Activated CD4-positive, alpha-beta T cell treated with anti-CD3 and anti-CD28 coated beads for 24 hours (primary cell): ENCODE data around the gene FRMD3.
"Not testable (repeated sequence)": the region's sequence is repeated elsewhere in the genome, so short reads cannot be mapped to it uniquely, and the experiment has no call there.

Experiments used
- DNase-seq, 2 donors: peaks; one replicate each; pipeline ENCODE4 v3.0.0-alpha.2; 2020; ENCODE audit warnings: low read depth in 2 of 2

FRMD3 gene

DNA sequence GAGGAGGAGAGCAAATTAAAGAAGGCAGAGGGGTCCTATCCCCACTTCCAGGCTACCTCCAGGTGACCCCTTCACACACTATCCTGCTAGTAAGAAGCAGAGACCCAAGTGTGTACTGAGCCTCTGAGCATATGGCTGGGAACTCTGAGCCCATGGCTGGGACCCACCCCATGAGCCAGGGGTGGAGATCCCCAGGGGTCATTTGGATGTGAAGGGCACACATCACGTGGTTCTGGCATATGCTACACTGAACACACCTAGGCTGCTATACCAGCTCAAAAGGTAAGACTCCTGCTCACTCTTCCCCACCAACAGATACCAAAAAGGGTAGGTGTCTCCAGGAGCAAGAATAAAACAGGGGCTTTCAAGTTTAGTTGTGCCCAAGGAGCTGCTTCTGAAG, 149.9 kb downstream of the FRMD3 start:
- DNase-seq: no peak

DNA sequence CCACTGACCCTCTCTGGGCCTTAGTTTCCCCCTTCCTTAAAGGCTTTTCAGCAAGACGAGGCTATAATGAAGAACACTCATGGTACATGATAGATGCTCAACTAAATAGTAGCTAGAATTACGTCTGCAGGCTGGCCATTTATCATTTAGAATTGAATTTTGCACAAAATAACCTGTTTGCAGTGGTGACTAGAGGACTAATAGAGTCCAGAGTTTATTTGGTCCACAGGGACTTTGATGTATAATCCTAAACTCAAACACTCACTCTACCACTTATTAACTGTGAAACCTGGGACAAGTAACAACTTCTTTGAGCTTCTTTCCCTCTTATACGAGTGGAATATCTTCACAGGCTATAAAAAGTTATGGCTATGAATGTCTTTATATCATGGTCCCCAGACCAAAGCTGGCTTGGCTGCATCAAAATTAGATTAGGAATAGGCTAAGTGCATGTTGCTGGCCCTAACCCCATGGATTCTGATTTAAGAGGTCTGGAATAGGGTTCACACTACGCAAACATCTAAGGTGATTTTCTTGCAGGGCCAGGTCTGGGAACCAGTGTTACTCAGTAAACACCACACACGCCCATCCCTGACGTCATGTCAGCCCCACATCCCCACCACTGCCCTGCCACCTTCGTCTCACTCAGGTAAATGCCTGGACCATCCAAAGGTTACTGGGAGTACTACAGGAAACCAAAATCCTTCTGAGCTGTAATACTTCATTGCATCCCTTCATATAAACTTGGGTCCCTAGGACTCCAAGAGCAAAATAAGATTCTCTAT, 150.6 kb downstream of the FRMD3 start:
- DNase-seq: no peak

DNA sequence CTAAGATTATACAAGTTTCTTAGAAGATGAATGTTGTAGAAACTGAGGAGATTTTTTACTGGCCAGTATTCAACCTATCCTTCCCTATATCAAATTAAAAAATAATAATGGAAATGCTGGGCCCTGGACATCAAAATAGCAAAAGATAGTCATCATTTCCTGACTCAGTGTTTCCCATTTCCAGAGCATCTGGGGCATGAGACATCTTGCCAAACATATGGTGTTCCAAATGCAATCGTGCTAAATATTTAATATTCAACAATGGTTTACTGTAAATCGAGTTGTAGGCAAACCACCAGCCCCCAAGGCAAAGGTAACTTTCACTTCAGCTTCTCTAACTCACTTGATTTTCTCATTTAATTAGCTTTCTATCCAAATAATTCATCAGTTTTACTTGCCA, 152.9 kb downstream of the FRMD3 start:
- no peak for DNase-seq

DNA sequence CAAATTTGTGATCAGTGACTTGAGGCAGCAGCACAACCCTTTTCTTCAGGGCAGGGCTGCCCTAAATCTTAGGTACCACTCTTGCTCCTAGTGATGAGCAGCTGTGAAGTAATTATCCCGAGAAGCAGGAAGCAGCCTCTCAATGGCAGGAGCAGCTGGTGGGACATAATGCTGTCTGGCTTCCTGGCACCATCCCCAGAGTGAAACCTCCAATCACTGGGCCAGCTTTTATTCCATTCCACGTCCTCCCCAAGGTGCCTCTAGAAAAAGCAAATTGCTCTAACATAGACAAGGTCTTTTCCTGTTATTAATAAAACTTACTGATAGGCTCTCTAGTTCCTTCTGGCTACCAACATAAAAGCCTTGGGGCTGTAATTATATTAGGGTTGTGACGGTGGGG, 154.0 kb downstream of the FRMD3 start:
- DNase-seq: no peak

DNA sequence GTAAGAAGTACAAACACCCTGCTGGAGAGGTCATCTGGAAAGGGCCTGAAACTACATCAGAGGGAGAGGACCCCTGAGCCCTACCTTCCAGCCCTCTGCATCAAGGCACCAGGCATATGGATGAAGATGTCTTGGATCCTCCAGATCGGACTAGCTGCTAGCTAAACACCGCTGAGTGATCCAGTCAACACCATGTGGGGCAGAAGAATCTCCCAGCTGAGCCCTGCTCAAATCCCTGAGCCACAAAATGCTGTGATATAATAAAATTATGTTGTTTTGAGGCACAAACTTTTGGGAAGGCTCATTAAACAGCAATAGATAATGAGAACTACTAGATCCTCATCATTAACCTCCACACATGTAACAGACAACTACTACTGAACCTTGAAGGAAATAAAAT, 155.2 kb downstream of the FRMD3 start:
- no peak for DNase-seq

DNA sequence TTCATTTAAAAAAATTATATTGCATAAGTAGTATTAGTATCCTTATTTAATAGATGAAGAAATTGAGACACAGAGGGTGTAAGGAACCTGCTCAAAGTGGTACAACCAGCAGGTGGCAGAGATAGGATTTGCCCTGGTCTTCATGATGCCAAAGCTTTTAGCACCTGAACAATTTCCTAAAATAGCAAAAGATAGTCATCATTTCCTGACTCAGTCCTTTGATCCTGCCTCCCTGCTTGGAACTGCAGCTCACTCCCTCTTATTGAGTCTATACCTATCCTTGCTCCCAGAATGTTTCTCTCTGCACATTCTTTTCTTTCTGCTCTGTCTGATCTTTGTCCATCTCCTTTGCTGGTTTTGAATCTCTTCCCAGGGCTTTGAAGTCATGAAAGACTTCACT, 155.8 kb downstream of the FRMD3 start:
- DNase-seq: no peak

DNA sequence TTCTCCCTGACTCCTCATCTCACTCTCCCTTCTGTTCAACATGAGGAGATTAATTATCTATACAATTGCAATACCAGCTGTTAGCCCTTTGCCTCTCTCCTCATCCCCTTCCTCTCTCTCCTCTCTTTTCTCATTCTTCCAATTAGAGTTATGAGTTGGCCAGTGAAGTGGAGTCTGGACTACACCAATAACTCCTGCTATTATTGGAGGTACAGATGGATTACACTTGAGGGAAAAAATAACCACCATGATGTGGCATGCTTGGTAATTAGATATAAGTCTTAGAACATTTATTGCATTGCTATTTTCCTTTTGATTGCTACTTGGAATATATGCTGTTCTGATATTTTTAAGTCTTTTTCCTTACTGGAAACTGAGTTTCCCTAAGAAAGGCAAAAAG, 159.2 kb downstream of the FRMD3 start:
- no peak for DNase-seq

DNA sequence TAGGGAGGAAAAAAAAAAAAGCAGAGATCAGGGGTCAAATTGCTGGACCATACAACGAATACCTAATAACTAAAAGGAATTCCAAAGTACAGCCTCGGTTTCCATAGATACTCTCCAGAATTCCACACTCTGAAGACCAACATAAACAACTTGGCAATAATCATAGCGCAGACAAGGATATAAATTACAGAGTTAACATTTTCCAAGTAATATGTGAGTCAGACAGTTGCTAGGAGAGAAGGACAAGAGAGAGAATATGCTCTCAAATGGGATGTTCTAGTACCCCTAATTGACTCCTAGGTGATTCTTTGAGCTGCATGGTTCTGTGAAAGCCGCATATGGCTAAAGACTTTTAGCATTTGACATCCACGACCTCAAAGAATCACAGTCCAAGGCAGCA, 165.2 kb downstream of the FRMD3 start:
- no peak for DNase-seq

DNA sequence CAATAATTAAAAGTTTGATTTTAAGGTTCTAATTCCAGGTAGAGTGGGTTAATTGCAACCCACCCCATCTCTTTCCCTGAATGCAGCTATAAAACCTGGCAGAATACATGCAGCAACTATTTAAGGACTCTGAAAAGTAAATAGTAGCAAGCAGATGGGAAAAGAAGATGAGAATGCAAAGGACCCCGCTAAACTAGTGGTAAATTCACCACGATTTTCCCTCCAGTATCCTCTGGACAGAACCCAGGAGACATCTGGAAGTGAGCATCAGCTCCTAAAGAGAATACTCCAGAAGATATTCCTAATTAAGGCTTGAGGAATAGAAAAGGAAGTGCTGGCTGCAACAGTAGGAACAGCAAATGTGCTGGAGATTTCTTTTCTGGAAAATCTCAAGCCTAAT, 170.9 kb downstream of the FRMD3 start:
- no peak for DNase-seq

DNA sequence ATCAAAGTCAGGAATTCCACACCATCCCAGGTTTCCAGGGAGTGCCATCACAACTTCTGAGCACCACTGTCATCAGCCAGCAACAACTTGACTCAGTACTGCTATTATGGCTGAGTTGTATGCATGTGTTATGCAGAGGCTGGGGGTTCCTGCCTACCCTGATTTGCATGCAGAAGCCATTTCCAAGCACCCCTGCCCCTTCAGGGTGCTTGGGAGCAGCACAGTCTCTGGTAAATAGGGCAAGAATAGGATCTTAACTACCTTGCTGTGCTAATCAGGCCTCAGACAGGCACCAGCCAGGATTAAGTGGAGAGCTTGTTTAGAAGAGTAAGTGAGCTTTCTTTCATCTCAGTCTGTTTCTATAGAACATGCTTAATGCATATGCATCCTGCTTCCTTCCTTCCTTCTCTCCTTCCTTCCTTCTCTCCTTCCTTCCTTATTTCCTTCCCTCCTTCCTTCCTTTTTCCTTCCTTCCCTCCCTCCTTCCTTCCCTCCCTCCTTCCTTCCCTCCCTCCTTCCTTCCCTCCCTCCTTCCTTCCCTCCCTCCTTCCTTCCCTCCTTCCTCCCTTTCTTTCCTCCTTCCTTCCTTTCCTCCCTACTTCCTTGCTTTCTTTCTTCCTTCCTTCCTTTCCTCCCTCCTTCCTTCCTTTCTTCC, 175.7 kb downstream of the FRMD3 start:
- DNase-seq: no peak

DNA sequence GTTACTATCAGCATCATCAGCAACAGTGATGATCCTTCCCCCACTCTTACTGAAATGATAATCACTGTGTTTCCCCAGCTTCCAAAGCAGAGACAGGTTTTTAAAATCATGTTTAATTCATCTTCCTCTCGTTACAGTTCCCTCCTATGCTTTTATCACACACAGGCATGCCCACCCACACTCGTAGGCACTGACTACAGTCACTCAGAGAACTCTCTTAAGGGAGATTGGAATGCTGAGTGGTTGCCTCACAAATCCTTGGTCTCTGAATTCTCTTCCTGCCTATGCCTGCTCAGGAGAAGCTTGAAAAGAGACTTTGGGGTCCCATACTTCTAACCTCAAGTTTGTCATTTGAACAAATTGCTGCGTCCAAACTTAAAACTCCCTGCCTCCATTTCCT, 179.2 kb downstream of the FRMD3 start:
- DNase-seq: no peak

DNA sequence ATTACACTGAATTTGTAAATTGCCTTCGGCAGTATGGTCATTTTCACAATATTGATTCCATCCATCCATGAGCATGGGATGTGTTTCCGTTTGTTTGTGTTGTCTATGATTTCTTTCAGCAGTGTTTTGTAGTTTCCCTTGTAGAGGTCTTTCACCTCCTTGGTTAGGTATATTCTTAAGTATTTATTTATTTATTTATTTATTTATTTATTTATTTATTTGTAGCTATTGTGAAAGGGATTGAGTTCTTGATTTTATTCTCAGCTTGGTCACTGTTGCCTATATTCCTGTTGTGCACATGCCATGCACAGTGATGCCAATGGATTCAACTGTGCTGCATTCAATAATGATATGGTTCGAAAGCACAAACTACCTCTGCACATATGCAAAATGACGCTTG, 179.7 kb downstream of the FRMD3 start:
- DNase-seq: not testable (repeated sequence)

DNA sequence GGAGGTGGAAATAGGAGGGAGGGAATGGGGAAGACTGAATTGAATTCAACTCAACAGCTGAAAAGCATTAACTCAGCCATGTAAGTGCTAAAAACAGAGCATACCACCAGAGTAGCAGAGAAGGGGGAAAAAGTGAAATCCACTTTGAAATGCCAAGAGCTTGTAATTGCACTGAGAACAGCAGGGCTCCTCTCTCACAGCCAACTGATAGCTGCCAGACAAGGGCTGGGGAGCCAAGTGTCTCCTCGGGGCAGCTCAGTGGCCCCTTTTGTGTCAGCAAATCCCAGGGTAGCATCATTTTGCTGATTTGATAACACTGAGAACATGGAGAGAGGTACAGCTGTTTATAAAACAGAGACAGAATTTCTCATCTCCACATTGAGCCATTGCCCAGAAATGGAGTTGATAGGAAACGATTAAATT, 182.5 kb downstream of the FRMD3 start:
- no peak for DNase-seq

DNA sequence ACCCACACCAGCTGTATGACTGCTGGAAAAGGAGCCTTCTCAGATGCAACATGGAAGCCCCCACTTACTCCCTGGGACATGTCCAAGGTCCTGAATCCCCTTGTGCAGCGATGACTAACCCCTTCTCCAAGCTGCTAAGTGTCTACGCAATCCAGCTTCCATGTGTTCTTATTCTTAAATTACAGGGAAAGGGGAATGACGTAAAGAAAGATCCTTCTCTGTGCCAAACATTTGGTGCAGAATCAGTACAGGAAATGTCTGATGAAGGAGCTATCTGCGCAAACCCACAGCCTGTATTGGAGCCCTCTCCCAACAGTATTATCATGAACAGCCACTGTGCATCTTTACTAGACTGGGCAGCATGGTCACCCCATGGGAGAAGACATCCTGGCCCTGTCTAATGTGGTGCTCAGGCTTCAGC, 183.2 kb downstream of the FRMD3 start:
- DNase-seq: no peak

DNA sequence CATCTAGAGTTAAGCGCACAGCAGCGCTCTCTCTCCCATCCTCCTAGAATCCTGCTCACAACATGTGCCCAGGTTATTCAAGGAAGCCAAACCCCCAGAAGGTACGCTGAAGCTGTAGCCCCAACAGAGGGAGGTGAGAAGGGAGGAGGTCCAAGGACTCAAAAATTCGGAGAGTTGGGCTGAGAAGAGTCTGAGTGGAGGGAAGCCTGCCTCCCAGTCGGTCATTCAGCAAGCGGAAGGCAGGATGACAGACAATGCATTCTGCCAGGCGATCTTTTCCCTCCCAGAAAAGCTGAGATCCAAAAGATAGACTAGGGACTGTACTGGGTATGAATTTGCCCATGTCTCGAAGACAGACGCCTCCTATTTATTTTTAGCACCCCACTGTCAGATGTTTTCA, 189.2 kb downstream of the FRMD3 start:
- no peak for DNase-seq

DNA sequence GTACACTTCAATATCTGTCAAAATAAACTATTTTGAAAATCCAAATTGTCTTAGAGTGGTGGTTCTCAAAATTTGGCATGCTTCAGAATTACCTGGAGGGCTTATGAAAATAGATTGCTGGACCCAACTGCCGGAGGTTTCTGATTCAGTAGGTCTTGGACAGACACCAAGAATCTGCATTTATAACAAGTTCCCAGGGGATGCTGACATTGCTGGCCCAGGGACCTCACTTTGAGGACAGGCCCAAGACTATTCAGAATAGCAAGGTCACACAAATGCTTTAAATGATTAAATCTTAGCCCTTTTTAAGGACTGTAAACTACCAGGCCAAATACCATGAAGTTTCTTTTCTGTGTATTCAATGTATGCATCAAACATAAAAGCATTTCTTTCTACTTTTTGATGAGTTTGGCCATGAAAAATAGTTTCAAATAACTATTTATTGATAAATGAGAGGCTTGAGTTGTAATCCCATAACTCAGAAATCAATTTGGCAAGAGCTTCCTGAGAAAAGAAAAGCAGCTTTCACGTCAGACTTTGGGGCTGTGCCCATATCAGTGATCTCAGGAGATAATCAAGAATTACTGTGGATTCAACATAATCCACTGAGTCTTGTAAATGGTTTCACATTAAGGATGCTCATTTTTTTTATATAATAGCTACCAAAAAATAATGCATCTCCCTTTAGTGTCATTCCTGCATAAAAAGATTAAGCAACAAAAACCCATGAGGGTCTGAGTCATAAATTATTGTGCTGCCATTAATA, 191.4 kb downstream of the FRMD3 start:
- no peak for DNase-seq

DNA sequence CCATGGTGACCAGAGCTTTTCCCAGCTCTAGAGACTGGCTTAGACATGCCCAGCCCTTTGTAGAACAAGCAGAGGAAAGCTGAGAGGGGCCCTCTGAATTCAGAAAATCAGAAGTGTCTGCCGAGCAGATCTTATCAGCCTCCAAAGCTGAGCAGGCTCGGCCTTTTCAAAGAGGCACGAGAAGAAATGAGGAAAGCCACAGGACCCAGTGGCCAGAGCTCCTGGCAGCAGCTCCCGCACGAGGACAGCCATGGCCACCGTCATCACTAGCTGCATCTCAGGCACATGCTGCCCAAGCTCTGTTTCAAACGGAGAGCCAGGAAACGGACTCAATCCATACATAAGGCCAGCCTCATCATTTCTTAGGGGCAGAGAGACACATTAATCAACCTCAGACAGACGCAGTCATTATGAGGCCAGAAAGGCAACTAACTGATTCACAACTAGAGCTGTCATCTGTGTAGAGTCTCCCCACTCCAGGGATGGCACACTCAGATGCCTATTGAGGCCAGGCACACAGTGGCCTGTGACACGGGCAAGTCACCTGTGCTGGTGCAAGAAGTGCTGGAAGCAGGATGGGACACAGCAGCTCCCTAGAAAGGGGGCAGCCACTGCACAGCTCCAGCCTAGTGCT, 194.7 kb downstream of the FRMD3 start:
- DNase-seq: no peak

DNA sequence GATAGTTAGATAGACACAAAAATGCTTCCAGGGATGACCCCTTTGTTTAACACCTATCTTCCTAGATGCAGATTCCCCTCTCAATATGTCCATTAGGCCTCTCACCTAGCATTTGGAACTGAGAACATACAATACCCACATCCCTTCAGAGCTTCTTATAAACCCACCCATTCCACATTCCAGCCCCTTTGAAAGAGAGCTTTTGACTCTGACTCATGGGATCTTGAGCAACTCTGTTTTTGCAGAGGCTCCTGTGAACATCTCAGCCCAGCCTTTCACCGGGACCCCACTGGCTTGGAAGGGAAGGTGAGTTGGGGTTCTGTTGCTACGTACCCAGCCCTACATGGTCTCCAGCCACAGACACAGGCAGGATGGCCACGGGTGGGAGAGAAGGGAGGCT, 195.5 kb downstream of the FRMD3 start:
- no peak for DNase-seq

DNA sequence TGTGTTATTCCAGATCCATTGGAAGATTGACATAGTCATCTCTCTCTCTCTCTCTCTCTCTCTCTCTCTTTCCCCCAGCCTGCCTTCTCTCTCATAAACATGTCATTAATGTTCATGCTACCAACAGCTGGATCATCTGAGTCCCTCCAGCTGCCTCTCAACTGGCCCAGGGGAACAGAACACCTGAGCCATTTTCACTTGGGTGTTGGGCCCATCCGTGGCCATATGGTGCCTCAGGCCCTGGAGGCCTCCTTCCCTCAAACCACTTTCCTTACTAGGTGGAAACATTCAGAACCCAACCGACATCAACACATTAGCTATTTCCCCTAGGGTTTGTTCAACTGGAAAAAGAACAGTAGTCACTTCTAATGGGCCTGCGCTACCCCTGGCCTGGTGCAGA, 196.2 kb downstream of the FRMD3 start:
- no peak for DNase-seq

DNA sequence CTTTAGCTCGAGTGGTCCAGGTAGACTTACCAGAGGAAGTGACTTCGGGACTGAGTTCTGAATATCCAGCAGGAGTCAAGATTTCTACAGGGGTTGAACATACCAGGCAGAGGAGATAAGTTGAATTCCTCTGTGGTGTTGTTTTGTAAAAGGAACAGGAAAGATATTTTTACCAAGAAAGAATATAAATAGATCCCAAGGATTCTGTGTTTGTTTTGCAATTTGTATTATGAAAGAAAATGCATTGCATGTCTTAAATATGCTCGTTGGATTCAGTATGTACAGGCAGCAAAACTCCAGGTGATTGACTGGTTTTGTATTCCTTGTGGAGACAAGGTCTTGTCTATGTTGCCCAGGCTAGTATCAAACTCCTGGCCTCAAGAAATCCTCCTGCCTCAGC, 197.8 kb downstream of the FRMD3 start:
- no peak for DNase-seq

DNA sequence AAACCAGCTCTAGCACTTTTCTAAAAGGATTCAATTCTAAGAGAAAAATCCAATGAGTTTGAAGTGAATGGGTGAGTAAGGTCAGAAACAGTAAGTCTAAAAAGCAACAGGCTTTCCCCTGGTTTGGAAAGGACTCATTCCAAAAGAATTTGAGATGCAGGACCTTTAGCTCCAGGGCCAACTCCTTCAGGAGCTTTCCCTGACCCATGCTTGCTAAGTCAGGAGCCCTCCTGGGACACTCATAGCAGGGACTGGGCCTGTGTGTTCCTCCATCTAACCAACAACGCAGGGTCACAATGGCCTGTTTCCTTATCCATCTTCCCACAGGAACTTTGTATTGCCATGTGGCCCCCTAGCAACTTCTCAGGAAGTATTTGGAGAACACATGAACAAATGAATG, 198.8 kb downstream of the FRMD3 start:
- DNase-seq: no peak

DNA sequence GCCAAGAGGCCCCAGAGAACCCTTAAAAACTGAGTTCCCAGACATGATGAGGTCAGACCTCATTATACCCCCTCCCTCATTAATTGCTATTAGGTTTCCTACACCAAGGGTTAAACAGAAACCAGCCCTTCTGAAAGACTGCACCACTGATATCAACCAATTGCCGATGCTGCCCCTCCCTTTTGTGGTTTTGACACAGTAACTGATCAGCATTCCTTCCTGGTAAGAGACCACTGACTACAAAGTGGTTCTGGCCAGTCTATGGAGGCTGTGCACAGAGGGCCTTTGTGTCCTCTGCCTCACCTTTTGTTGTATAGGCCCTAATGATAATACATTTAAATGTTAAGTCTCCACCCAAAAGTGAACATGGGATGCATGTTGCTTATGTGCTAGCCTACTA, 201.5 kb downstream of the FRMD3 start:
- DNase-seq: no peak
